GM23338 (cell line): ENCODE measurements around the gene BTBD9. TPM values are rescaled to one million over a fixed set of nuclear protein-coding genes. Genes with fewer than 3 reads are reported as not detected.
"Not testable (repeated sequence)": the region's sequence is repeated elsewhere in the genome, so short reads cannot be mapped to it uniquely, and the experiment has no call there.

Experiments used
- ATAC-seq: fragments of 200-7000 bp; cut with Tn5 transposase; 3 replicates; pipeline ENCODE4 v1.9.1; 2020
- DNase-seq: peaks from one replicate; pipeline ENCODE4 v3.0.0-alpha.2; 2015; ENCODE audit warnings: low spot score
- H2AFZ ChIP-seq: fragments of 200-600 bp; sonication (generic); 2 replicates; pipeline ENCODE4 v1.8.0; 2016; ENCODE audit warnings: antibody characterized with exemption, mild to moderate bottlenecking, moderate library complexity
- H3F3A ChIP-seq: fragments of 200-600 bp; sonication (generic); replicated peaks from 2 replicates; pipeline ENCODE4 v1.8.0; 2017; ENCODE audit warnings: antibody characterized with exemption, mixed run types, low read depth
- H3K27ac ChIP-seq: fragments of 200-600 bp; sonication (generic); 2 replicates; pipeline ENCODE4 v1.6.1; 2016; ENCODE audit warnings: low read depth
- H3K27me3 ChIP-seq: fragments of 200-600 bp; sonication (generic); 2 replicates; pipeline ENCODE4 v1.8.0; 2016; ENCODE audit warnings: mild to moderate bottlenecking, mixed run types, moderate library complexity; ENCODE audit not compliant: insufficient read depth
- H3K36me3 ChIP-seq: fragments of 200-600 bp; sonication (generic); 2 replicates; pipeline ENCODE4 v1.8.0; 2016; ENCODE audit warnings: mild to moderate bottlenecking; ENCODE audit not compliant: insufficient read depth
- H3K4me1 ChIP-seq: fragments of 200-600 bp; sonication (generic); 2 replicates; pipeline ENCODE4 v1.8.0; 2016; ENCODE audit warnings: mild to moderate bottlenecking, moderate library complexity; ENCODE audit not compliant: insufficient read depth
- H3K4me2 ChIP-seq: fragments of 200-600 bp; sonication (generic); 2 replicates; pipeline ENCODE4 v1.7.1; 2017; ENCODE audit warnings: mixed run types
- H3K4me3 ChIP-seq: fragments of 200-600 bp; sonication (generic); 2 replicates; pipeline ENCODE4 v1.6.1; 2016; ENCODE audit warnings: mixed run types
- H3K79me2 ChIP-seq: fragments of 200-600 bp; sonication (generic); replicated peaks from 2 replicates; pipeline ENCODE4 v1.8.0; 2017; ENCODE audit warnings: mild to moderate bottlenecking; ENCODE audit not compliant: insufficient read depth
- H3K9me2 ChIP-seq: fragments of 200-600 bp; sonication (generic); 2 replicates; pipeline ENCODE4 v1.8.0; 2017; ENCODE audit not compliant: insufficient read depth
- H4K20me1 ChIP-seq: fragments of 200-600 bp; sonication (generic); replicated peaks from 2 replicates; pipeline ENCODE4 v1.8.0; 2017; ENCODE audit warnings: mild to moderate bottlenecking; ENCODE audit not compliant: insufficient read depth
- H3K27ac Mint-ChIP-seq: 2 replicates; pipeline ENCODE4 v1.8.0; 2020; ENCODE audit warnings: inconsistent platforms, mild to moderate bottlenecking, moderate library complexity, mixed read lengths
- H3K27me3 Mint-ChIP-seq: 3 replicates; pipeline ENCODE4 v1.8.0; 2022; ENCODE audit warnings: low read depth, mild to moderate bottlenecking, moderate library complexity, mixed read lengths, inconsistent platforms; ENCODE audit not compliant: insufficient read depth, poor library complexity
- H3K36me3 Mint-ChIP-seq: 3 replicates; pipeline ENCODE4 v1.8.0; 2021; ENCODE audit warnings: low read depth, mild to moderate bottlenecking, inconsistent platforms, moderate library complexity, mixed read lengths
- H3K4me1 Mint-ChIP-seq: 3 replicates; pipeline ENCODE4 v1.8.0; 2020; ENCODE audit warnings: mild to moderate bottlenecking, inconsistent platforms, mixed read lengths
- H3K4me3 Mint-ChIP-seq: 3 replicates; pipeline ENCODE4 v1.8.0; 2021; ENCODE audit warnings: moderate library complexity, mild to moderate bottlenecking, inconsistent platforms, mixed read lengths
- H3K9me3 Mint-ChIP-seq: 3 replicates; pipeline ENCODE4 v1.8.0; 2020; ENCODE audit warnings: moderate library complexity, mild to moderate bottlenecking, inconsistent platforms, mixed read lengths
- CREB1 ChIP-seq: fragments of 250-450 bp; sonication (Bioruptor Pico); IDR thresholded peaks from 2 replicates; pipeline ENCODE4 v1.5.0; 2020; ENCODE audit warnings: low read depth, mild to moderate bottlenecking, moderate library complexity
- CTCF ChIP-seq, 2 experiments: fragments of 200-600 bp in 1 of 2; sonication (generic) in 1 of 2; conservative IDR thresholded peaks; 2 replicates each; pipeline versions ENCODE4 v1.5.1 to v1.6.1; 2016 to 2017; ENCODE audit warnings: antibody characterized with exemption in 2 of 2, low read depth in 2 of 2, mild to moderate bottlenecking in 2 of 2, moderate library complexity in 1 of 2
- EZH2 ChIP-seq: fragments of 200-600 bp; sonication (generic); IDR thresholded peaks from one replicate; pipeline ENCODE4 v1.8.0; 2017; ENCODE audit warnings: antibody characterized with exemption, mild to moderate bottlenecking, low read depth; ENCODE audit not compliant: unreplicated experiment
- EZH2phosphoT487 ChIP-seq: fragments of 200-600 bp; sonication (generic); IDR thresholded peaks from one replicate; pipeline ENCODE4 v1.8.1; 2018; ENCODE audit warnings: antibody characterized with exemption; ENCODE audit not compliant: unreplicated experiment
- JUNB ChIP-seq: IDR thresholded peaks from one replicate; pipeline ENCODE4 v1.6.1; 2016; ENCODE audit warnings: antibody characterized with exemption; ENCODE audit not compliant: unreplicated experiment
- NANOG ChIP-seq: IDR thresholded peaks from 2 replicates; pipeline ENCODE4 v1.6.1; 2016; ENCODE audit warnings: antibody characterized with exemption, borderline replicate concordance
- POLR2AphosphoS5 ChIP-seq: IDR thresholded peaks from 2 replicates; pipeline ENCODE4 v1.6.1; 2016; ENCODE audit warnings: antibody characterized with exemption, low read depth
- STAT1 ChIP-seq: IDR thresholded peaks from one replicate; pipeline ENCODE4 v1.6.1; 2016; ENCODE audit warnings: antibody characterized with exemption; ENCODE audit not compliant: unreplicated experiment
- ZNF114 ChIP-seq: fragments of 250-450 bp; sonication (Bioruptor Pico); IDR thresholded peaks from 2 replicates; pipeline ENCODE4 v1.5.0; 2020; ENCODE audit warnings: mild to moderate bottlenecking, moderate library complexity
- polyA plus RNA-seq: library from polyadenylated mRNA; unstranded; fragments of >200 nt; fragmentation: Nextera tagmentation; extraction: Ambion mirVana; gene quantifications from 2 replicates; pipeline ENCODE4 v1.2.1, GENCODE V29; 2016
- total RNA-seq: library from RNA; depleted of rRNA; stranded (reverse); fragments of >200 nt; shearing (Covaris generic); gene quantifications from 2 replicates; pipeline ENCODE4 v1.2.3, GENCODE V29; 2014

BTBD9 gene
- total and polyA plus RNA-seq, 2 experiments from 2014 or later, result 4.2 to 5.3 TPM

DNA sequence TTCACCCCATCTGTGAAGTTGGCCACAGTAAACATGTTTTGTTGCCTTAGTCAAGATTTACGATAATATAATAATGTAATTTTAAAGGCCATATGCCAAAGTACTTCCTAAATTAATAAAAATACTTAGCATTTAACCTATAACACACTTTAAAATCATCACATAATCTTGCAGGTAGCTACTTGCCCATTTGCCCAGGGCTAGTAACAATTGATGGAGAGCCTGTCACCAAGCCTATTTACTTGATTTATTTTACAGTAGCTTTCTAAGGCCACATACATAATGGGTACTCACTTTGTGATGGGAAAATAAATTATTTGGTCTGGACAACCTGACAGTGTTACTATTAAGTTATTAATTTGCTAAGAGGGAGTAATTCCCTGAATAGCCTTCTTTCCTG lies 14.5 kb downstream of the BTBD9 start (continued):
- no peak for TF ChIP-seq JUNB
- TF ChIP-seq CTCF (conservative IDR thresholded peaks at IDR 0.05; ENCODE audit: low read depth in 2 of 2), result no peak
- no peak for TF ChIP-seq EZH2
- no peak for TF ChIP-seq NANOG
- no peak for TF ChIP-seq EZH2phosphoT487

DNA sequence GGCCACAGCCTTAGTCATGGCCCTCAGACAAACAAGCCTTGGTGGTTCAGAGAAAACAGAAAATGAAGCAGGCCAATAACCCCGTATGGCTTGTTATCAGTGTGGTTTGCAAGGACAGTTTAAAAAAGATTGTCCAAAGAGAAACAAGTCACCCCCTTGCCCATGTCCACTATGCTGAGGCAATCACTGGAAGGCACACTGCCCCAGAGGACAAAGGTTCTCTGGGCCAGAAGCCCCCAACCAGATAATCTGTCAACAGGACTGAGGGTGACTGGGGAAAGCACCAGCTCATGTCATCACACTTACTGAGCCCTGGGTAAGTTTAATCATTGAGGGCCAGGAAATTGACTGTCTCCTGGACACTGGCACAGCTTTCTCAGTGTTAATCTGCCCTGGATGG lies 20.4 kb downstream of the BTBD9 start:
- H3K36me3 Mint-ChIP-seq, H3K27me3 ChIP-seq, H3K27ac ChIP-seq, H3K4me2 ChIP-seq, H3F3A ChIP-seq, ATAC-seq, H2AFZ ChIP-seq, H3K4me3 ChIP-seq, H3K27me3 Mint-ChIP-seq, H3K79me2 ChIP-seq, H3K4me3 Mint-ChIP-seq, H3K9me3 Mint-ChIP-seq, H3K27ac Mint-ChIP-seq, H4K20me1 ChIP-seq, DNase-seq, H3K36me3 ChIP-seq: not testable (repeated sequence)
- H3K4me1 Mint-ChIP-seq, result peaks cover 25% of the 10 kb centered on the region
- Histone ChIP-seq H3K9me2 (peaks cover 11% of the 10 kb centered on the region), H3K4me1 (peaks cover 12% of the 10 kb centered on the region)

DNA sequence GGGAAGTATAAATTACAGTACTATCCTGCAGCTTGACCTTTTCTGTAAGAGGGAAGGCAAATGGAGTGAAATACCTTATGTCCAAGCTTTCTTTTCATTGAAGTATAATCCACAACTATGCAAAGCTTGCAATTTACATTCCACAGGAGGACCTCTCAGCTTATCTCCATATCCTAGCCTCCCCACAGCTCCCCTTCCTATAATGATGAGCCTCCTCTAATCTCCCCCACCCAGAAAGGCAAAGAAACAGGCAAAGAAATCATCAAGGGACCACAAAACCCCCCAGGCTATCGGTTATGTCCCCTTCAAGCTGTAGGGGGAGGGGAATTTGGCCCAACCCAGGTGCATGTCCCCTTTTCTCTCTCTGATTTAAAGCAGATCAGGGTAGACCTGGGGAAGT lies 21.4 kb downstream of the BTBD9 start:
- H3K27me3 ChIP-seq, ATAC-seq, H3K27me3 Mint-ChIP-seq, H3F3A ChIP-seq, H2AFZ ChIP-seq, DNase-seq, H3K79me2 ChIP-seq, H3K27ac Mint-ChIP-seq, H3K27ac ChIP-seq, H3K36me3 ChIP-seq, H4K20me1 ChIP-seq, H3K9me3 Mint-ChIP-seq, H3K36me3 Mint-ChIP-seq: not testable (repeated sequence)
- H3K9me2 ChIP-seq, result peaks cover 11% of the 10 kb centered on the region
- Mint-ChIP-seq H3K4me1 (peaks cover 25% of the 10 kb centered on the region), H3K4me3 (peak overlapping the region; percentile 0; the same call in 1 of the 3 replicates)
- 0 out of 2 replicates have a peak overlapping the region, but pooled peaks have one; percentile 2 for H3K4me3 ChIP-seq
- H3K4me1 ChIP-seq, result peaks cover 12% of the 10 kb centered on the region
- H3K4me2 ChIP-seq, result peak overlapping the region; percentile 67

DNA sequence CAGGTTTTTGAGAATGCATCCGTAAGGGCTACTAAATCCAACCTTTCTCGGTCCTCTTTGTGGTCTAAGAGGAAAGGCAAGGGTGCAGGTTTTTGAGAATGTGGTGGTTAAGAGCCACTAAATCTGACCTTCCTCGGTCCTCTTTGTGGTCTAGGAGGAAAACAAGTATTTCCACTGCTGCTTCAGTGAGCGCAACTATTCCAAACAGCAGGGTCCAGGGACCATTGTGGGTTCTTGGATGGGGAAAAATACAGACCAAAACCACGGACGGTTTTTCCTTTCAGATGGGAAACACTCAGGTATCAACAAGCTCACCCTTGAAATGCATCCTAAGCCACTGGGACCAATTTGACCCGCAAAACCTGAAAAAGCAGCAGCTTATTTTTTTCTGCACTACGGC lies 21.9 kb downstream of the BTBD9 start:
- H3K36me3 Mint-ChIP-seq, result no peaks in the 10 kb centered on the region
- ATAC-seq, result no peak
- no peak overlapping the region for H3K4me3 ChIP-seq
- H4K20me1 ChIP-seq, result no peaks in the 10 kb centered on the region
- TF ChIP-seq ZNF114 (CRISPR knock-in tag) (no peak), POLR2AphosphoS5 (no peak), NANOG (no peak), CTCF (conservative IDR thresholded peaks at IDR 0.05; ENCODE audit: low read depth in 2 of 2) (no peak), CREB1 (CRISPR knock-in tag) (no peak), STAT1 (no peak)
- no peak overlapping the region for H3K27ac Mint-ChIP-seq
- H3K27ac ChIP-seq, result no peak overlapping the region
- no peaks in the 10 kb centered on the region for H3K36me3 ChIP-seq
- H3K27me3 Mint-ChIP-seq, result peaks cover 2% of the 10 kb centered on the region
- H2AFZ ChIP-seq, result no peak overlapping the region
- H3K4me1 ChIP-seq, result peaks cover 12% of the 10 kb centered on the region
- H3K79me2 ChIP-seq, result no peaks in the 10 kb centered on the region
- H3F3A ChIP-seq, result no peaks in the 10 kb centered on the region
- H3K4me1 Mint-ChIP-seq, result peaks cover 22% of the 10 kb centered on the region
- no peak overlapping the region for H3K4me3 Mint-ChIP-seq
- peaks cover 11% of the 10 kb centered on the region for H3K9me2 ChIP-seq
- H3K4me2 ChIP-seq, result 0 out of 2 replicates have a peak overlapping the region, but pooled peaks have one; percentile 67
- DNase-seq, result no peak
- H3K27me3 ChIP-seq, result no peaks in the 10 kb centered on the region
- H3K9me3 Mint-ChIP-seq, result no peaks in the 10 kb centered on the region
